HG03064 (cell line): ENCODE data around the gene VDAC2.

Source experiments
- ATAC-seq: cut with Tn5 transposase; IDR thresholded peaks from one replicate; pipeline ENCODE4 v1.9.1; 2021; ENCODE audit warnings: low read depth; ENCODE audit not compliant: unreplicated experiment

The VDAC2 gene

DNA sequence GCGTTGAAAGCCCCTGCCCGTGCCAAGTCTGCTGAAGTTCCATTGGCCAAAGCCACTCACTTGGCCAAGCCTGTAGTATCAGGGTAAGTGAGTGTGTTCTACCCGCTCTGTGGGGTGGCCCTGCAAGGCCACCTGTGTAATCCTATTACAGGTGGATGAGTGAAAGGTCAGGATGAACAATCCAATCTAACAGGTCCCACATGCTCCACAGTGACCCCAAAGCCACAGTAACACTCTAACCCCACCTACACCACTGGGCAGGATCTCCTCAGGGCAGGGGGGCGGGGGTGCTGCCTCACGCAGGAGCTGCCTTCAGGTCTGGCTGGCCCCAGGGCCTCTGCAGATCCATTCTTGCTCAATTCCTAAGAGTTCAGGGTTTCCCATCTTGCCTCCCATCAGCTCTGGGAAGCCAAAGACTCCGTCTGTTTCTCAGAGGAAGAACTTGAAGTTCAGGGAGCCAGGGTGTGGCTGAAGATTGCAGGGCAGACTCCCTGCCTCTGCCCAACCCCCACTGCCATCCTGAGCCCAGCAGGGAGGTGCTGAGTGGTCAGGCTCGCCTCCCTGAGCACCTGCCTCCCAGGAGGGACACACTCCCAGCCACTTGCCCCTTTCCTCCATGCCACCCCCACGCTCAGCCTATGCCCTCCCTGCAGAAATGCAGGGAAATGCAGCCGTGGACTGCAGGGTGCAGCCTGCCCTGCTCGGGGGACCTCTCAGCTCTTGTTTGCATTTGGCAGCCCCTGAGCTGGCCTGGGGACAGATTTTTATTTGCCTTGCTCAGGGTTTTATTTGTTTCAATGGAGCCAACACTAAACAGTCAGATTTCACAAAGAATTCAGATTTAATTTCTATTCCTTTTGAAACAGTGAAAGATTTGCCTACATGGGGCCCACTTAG, 35.0 kb downstream of the VDAC2 start:
- ATAC-seq: no peak

GRCh38 chr10:75246506-75246905, 35.9 kb downstream of the VDAC2 start:
- no peak for ATAC-seq

- no peak for ATAC-seq
Observed at GRCh38 chr10:75247797-75248196, 37.2 kb downstream of the VDAC2 start.

DNA sequence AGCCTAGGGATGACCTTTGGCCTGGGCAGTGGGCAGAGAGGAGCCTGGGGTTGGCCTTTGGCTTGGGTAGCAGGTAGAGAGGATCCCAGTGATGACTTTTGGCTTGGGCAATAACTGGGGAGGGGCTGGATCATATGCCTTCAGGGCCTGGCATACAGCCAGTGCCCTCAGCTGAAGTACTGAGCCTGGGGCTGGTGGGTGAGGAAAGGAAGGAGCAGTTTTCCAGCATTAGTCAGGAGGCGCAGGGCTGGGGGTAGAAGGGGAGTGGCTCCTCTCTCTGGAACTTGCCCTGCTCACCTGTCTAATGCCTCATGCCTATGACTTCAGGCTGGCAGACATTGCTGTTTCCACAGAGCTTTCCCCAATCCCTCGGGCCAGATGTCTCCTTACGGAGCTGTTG, 40.3 kb downstream of the VDAC2 start:
- no peak for ATAC-seq

DNA sequence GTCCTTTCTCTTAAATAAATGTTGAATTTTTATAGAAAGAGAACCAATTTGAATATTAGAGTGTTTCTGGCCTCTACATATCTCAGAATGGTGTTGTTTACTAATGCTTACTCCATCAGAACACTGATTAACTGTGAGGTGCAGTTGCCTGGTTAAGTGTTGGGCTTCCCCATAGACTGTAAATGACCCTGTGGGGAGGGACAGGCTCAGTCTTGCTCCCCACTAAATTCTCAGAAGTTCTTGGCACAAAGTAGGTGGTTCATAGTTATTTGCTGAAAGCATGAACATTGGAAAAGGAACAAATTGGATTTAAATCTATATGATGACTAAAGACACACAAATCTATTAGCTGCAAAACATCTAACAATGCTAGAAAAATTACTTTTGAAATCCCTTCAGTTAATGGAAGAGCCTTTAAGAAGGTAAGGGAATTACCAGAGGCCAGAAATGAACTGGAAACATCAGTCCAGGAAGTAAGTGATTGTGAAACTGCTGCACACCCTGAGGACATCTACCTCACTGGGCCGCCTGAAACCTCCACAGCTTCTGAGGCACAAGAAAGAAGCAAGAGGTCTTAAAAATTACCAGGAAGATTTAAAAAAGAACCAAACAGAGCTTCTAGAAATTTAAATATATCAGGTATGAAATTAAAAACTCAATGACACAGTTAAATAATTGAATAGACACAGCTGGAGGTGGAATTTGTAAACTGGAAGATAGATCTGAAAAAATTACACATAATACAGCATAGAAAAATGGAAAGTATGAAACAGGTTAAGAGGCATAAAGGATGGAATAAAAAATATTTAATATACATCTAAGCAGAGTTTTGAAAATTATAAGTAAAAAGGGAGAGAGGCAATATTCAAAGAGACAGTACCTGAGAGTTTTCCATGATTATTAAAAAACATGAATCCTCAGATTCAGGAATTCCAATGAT, 43.0 kb downstream of the VDAC2 start:
- ATAC-seq: no peak

- no peak for ATAC-seq
Observed at GRCh38 chr10:75254739-75255138, 44.1 kb downstream of the VDAC2 start.

DNA sequence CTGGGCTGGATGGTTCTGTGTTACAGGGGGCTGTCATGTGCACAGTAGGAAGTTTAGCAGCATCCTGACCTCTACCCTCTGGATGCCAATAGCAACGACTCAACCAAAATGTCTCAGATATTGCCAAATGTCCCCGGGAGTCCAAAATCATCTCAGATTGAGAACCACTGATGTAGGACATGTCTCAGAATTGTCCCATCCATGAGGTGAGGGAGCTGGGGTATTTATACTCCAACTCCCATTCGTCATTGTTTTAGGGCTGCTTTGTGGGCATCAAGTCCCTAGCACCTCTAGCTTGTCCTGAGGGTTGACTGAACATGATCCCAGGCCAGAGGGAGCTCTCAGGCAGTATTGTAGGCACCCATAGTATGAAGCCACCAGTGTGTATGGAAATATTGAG, 50.4 kb downstream of the VDAC2 start:
- no peak for ATAC-seq

- no peak for ATAC-seq
Observed at GRCh38 chr10:75261813-75262705, 51.5 kb downstream of the VDAC2 start.

DNA sequence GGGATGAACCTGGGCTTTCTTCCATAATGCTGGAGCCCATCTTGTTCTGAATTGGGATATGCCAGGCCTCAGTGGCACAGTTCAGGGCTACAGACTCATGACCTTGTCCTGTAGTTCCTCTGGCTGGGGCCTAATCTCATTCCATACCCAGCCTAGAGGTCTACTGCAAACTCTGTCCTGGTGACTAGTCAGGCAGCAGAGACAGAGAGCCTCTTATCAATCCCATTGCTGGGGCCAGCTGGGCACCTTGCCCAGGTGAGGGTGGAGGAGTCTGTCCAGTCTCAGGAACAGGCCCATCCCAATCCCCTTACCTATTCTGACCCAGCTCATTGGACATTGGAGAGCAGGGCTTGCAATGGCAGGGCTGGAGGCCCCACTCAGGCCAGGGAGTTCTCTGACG, 53.2 kb downstream of the VDAC2 start:
- ATAC-seq: no peak

DNA sequence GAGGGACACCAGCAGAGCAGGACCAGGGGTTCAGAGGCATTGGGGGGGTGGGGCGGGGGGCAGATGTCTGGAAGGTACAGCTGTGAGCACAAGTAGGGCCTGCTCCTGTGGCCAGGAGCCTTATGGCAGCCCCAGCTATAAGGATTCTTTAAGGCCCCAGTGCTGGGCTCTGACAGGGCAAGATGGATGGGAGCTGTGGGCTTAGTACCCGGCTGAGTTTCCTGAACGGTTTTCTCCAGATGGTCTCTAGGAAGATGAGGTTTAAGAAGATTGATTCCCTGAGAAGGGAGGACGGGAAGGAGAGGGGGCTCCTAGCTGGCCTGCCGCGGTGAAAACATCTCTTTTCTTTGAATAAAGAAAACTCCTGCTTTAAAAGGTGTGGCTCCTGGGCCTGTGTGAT, 55.3 kb downstream of the VDAC2 start:
- no peak for ATAC-seq

DNA sequence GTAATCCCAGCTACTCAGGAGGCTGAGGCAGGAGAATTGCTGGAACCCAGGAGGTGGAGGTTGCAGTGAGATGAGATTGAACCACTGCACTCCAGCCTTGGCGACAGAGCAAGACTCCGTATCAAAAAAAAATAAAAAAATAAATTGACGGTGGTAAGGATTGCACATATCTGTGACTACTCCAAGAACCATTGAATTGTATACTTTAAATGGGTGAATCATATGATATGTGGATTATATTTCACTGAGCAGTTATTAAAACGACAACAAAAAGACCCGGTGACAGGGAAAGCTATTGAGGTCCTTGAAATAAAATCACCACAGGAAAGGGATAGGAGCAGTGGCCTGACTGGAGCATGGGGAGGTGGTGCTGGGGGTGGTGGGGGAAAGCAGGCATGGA, 56.3 kb downstream of the VDAC2 start:
- no peak for ATAC-seq

DNA sequence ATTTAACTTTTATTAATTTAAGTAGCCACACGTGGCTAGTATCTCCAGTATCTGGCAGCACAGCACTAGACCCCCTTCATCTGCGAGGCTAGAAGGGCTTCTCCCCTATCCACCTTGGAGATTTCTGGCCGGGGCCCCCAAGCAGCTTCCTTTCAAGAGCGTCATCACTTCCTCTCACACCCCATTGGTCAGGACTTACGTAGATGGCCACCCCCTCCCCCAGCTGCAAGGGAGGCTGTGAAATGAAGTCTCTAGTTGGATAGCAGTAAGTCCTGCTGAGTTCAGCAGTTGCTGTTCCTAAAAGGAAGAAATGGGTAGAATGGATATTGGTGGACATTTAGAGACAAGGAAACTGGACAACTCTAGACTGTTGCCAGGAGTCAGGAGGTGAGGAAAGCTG, 59.0 kb downstream of the VDAC2 start:
- ATAC-seq: no peak

DNA sequence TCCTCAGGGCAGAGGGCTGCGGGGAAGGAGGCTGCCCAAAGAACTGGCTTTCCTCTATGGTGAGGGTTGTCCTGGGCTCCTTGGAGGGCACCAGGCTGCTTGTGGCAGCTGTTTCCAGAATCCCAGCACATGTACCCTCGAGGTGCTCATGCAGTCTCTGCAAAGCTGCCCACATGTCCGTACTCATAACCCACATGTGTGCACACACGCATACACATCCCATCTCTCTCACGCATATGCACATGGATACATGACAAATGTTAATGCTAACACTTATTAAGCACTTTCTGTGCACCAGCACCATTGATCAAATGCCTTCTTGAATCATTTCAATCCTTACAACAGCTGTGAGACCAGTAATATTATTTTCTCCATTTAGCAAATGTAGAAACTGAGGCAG, 61.5 kb downstream of the VDAC2 start:
- no peak for ATAC-seq

DNA sequence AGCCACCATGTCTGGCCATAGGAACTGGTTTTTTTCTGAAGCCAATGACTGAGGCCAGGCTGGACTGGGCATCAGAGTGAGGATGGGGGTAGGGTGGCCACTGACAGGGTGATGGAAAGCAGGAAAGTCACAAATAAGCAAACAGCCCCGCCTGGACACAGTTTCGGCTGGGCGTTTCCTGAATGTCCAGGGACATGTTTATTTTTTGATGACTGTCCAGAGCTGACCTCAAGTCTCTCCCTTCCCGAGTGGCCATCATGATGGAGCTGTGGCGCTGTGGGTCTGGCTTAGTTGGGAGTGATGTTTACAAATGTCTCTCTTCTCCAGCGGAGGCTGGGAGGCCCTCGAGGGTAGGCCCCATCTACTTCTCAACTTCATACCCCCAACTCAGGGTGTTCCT, 62.3 kb downstream of the VDAC2 start:
- no peak for ATAC-seq

DNA sequence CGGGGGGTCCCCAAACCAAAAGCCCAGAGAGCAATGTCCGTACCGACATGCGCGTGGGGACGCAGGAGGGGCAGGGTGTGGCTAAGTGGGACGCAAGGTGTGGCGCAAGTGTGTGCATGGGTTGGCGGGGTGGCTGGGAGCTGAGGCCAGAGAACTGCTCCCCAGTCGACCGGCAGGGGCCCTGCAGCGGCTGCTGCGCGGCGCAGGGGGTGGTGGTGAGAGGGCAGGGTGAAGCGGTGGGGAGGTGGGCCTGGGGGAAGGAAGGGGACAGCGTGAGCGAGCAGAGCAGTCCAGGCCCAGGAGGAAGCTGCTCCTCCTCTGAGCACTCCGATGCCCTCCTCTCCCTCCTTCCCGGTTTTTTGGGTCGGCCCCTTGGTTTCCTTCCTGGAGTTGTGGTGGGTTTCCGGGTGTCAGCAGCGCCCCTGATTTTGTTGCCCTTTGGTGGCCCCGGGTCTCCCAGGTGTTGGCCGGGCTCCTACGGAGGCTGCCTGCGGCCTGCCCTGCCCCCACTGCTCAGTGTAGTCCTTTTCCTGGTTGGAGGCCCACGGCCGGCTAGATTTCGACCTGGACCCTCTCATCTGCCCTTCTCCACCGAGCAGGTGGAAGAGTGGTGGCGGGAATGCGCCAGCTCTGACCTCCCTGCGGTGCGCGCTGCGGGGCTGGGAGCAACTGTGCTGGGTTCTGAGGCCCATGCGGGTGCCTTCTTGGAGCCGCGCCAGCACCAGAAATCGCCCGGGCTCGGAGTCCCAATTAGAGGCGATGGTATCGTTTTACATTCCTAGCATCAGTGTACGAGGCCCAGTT, 65.7 kb downstream of the VDAC2 start:
- no peak for ATAC-seq

GRCh38 chr10:75280236-75280635, 69.6 kb downstream of the VDAC2 start:
- no peak for ATAC-seq
